HTERT RPE-1 (cell line): Measurements from ENCODE around the gene WFIKKN1.

Experiments used
- in situ Hi-C: fragments of 300-500 bp; cut with MboI; formaldehyde crosslinking; loops from 4 replicates; pipeline ENCODE4 v1.14.3; 2020; ENCODE audit warnings: low sequenced_read_pairs

The WFIKKN1 gene

GRCh38 chr16:652454-653305 is 21.9 kb downstream of the WFIKKN1 start:
- in situ Hi-C loops: no loop called here

GRCh38 chr16:654034-654433 is 23.2 kb downstream of the WFIKKN1 start:
- in situ Hi-C loops: no loop called here

GRCh38 chr16:657487-657886 is 26.7 kb downstream of the WFIKKN1 start:
- in situ Hi-C loops: no loop called here

GRCh38 chr16:658679-659571 is 28.1 kb downstream of the WFIKKN1 start:
- in situ Hi-C loops: no loop called here

- in situ Hi-C loops: no loop called here
Observed at GRCh38 chr16:659618-660017, 28.8 kb downstream of the WFIKKN1 start.

GRCh38 chr16:660132-660458 is 29.3 kb downstream of the WFIKKN1 start:
- in situ Hi-C loops: no loop called here

GRCh38 chr16:660459-661183 is 29.8 kb downstream of the WFIKKN1 start:
- in situ Hi-C loops: no loop called here

GRCh38 chr16:661184-661821 is 30.5 kb downstream of the WFIKKN1 start:
- in situ Hi-C loops: no loop called here

- in situ Hi-C loops: no loop called here
Observed at GRCh38 chr16:662095-662494, 31.3 kb downstream of the WFIKKN1 start.

- in situ Hi-C loops: no loop called here
Observed at GRCh38 chr16:662597-662996, 31.8 kb downstream of the WFIKKN1 start.

GRCh38 chr16:666572-666971 is 35.8 kb downstream of the WFIKKN1 start:
- in situ Hi-C loops: no loop called here

- in situ Hi-C loops: no loop called here
Observed at GRCh38 chr16:667113-667779, 36.5 kb downstream of the WFIKKN1 start.

GRCh38 chr16:667780-668518 is 37.2 kb downstream of the WFIKKN1 start, which contains the start of gene RHOT2:
Gene RHOT2, plus strand, starts transcription at chr16:668132. Its CDS starts 68 bp downstream, at chr16:668200.
- in situ Hi-C loops: no loop called here

- in situ Hi-C loops: no loop called here
Observed at GRCh38 chr16:668519-669171, 37.9 kb downstream of the WFIKKN1 start.

GRCh38 chr16:669666-670065 is 38.9 kb downstream of the WFIKKN1 start:
- in situ Hi-C loops: no loop called here

- in situ Hi-C loops: no loop called here
Observed at GRCh38 chr16:670485-671352, 39.9 kb downstream of the WFIKKN1 start.

- in situ Hi-C loops: no loop called here
Observed at GRCh38 chr16:671353-672131, 40.8 kb downstream of the WFIKKN1 start.
